Measurements from ENCODE around the gene GALNT2.

The GALNT2 gene

DNA sequence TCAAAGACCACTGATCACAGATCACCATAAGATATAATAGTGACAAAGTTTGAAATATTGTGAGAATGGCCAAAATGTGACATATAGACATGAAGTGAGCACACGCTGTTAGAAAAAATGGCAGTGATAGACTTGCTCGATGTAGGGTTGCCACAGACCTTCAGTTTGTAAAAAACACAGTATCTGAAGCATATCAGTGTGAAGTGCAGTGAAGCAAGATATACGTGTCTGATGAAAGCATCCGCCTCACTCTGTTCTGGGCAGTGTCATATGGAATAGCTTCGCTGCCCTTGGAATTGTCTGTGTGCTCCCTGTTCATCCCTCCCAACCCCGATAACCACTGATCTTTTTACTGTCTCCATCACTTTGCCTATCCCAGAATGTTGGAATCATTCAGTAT, 50.7 kb downstream of the GALNT2 start:
- no peak for DNase-seq

DNA sequence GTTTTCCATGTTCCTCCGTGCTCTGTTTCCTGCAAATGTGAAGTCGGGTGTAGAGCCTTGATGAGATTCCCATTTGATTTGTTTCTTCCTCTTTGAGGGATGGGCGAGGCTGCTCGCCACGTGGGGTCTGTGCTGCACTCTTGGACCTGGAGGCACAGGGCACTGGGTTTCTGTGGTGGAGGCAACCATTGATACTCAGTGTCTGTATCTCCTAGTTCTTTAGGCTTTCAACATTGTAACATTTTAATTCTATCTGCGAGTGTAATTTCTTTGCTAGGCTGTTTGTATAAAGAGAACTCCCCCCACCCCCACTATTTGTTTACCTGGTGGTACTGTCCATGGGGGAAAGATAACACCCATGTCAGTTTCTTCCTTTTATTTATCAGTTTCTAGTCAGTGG, 52.3 kb downstream of the GALNT2 start:
- no peak for DNase-seq

DNA sequence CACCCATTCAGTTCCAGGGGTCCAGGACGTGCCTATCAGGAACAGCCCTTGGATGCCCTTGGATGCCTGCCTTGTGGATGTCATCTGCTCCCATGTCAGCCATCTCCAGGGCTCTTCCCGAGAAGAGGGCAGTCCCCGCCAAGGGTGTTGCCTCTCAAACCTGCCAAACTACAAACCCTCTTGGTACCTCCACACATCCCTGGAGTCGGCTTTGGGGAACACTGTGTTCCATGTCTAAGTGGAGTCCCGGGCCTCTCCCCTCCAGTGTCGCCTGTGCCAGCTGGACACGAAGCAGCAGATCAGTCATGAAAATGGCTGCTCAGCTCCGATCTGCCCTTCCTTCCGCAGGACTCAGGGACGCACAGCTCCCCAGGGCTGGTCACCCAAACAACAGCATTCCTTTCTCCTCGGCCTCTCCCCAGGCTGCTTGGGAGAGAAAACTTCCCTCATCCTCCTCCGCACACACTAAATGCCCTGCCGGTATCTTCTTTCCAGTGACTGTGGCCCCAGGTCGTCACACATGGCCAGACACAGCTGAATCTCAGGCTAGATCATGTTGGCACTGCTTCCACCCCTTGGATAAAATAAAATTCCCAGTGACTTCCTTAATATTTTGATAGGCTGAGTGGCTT, 53.4 kb downstream of the GALNT2 start:
- DNase-seq, result no peak

DNA sequence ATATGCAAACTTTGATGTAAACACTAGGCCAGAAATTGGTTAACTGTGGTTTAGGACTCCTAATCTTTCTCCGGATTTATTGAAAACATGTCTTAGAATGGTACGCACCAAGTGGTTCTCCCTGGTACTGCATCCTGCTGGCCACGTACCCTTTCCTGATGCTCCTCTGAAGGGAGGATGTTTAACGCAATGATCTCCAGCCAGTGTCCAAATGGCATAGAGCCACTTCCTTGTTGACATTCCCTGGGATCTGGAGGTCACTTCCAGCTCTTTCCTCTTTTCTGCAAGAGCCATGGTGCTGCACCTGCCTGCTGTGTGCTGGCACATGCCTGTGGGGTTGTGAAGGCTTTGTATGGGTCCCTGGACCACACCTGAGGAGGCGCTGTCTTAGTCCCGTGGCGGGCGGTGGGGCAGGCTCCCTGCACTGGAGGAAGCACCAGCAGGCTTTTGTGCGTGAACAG, 53.9 kb downstream of the GALNT2 start:
- DNase-seq, result peak; percentile 47

DNA sequence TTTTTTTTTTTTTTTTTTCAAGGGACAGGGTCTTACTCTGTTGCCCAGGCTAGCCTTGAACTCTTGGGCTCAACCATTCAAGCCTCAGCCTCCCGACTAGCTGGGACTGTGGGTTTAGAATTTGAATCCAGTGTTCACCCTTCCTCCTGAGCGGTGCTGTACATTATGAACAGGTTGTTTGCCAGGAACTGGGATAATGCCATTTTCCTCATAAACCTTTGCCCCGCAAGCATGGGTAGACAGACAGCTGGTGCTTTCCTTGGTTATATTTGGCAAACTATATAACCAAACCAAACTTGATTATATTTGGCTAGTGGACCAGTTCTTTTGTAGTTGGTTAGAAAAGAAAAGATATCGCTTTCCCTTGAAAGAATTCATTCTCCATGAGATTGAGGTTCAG, 54.9 kb downstream of the GALNT2 start:
- no peak for DNase-seq

DNA sequence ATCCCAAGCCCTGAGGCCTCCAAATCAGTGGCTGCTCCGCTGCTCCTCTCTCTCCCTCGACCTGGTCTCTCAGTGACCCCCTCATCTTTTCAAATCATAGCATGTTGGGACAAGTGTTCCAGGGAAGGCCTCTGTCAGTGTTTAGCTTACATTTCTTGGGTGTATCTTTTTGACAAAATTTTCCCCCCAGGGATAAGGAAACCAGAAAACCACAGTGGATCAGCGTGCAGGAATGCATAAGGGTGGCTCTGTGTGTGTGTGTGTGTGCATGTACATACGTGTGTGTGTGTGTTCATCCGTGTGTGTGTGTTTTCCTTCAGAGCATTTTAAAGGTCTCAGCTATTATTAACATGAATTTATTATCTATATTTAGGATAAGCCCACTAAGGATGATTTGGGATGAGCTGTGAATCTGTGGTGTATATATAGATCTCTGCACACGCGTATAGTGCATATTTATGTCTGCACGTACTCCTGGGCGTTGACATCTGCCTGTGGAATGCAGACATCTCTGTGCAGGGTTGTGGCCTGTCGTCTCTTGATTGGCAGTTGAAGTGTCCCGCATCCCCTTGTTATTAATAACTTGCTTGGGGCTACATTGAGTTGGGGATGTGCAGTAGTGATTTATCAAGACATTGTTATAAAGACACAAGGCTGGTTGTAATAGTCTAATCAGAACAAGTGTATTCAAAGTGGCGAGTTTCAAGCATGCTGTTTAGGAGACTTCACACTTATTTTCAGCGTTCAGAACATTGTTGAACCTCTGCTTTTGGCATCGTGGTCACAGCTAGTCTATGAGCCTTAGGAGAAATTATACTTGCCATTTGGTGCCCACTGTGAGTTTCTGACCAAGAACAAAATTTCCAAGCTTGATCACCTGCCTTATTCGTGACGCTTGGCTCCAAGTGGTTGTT, 55.6 kb downstream of the GALNT2 start:
- DNase-seq, result no peak

DNA sequence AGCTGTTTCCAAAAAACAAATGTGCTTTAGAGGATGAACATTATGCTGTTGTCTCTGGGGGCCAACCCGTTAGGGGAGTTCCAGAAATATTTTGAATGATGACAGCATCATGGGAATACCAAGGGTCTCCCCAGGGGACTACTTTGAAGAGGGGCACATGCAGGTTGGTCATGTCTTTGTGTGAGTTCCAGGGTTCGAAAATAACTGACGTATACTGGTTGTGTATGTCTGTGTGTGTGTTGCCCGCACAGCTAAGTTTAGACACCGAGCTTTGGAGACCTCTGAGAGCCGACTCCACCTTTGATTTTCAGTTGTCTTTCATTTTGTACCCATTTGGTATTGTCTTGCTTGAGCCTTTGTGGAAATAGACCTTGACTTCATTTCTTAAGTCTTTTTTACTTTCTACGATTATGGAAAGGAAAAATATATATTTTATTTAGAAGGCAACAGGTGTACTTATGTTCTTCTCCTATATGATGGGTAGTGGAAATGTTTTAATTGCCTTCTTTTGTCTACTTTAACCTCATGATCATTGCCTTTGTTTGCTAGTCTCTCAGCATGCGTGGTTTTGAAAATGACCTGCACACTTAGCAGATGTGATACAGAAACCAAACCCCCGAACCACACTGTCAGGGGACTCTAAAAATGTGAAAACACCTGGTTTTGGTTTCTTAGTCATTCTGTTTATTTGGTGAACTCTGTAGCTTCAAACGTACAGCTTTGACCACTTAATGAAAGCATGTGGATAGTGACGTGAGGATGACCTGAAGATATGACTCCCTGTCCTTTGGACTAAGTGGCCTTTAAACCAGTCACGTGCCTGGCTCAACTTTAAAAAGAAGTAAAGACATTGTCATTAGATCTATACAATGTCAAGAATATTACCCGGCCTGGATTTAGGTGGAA, 56.5 kb downstream of the GALNT2 start:
- no peak for DNase-seq

DNA sequence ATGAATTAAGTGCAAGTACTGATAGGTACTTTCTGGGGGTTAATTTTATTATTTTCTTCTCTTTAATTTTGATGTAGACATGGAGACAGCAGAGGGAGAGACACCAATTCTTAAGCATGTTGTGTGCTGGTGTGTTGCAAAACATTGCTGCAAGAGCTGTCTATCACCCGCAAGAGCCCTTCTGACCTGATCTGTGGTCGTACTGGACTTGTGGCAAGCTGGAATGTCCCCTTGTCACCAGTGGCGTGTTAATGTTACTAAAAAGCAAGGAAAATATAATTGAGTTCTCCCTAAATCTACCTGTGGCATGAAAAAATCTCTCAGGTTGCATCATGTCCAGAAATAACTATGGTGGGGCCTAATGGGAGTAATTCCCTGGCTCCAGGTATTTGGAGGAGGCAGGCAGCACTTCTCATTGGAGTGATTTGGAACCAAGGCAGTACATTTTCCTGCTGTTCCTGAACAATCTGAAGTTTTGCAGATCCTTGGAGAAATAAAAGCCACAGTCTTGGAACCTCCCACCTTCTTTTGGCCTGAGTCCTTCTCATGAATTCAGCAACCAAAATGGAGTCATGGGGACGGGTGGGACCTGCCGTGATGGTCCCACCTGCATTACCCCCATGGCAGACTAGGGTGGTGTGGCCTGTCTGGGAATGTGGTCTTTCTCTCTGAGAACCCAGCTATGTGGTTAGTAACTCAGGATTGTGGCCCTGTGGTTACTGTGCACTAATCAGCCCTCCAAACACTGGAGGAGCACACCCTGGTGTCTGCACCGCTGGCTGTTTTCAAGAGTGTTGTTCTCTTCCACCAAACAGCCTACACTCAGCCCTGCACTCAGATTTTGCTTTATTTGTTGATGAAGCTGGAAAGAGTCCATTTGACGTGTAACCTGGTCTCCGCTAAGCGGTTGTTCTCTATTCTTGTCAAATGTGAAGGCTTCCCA, 57.4 kb downstream of the GALNT2 start:
- no peak for DNase-seq

DNA sequence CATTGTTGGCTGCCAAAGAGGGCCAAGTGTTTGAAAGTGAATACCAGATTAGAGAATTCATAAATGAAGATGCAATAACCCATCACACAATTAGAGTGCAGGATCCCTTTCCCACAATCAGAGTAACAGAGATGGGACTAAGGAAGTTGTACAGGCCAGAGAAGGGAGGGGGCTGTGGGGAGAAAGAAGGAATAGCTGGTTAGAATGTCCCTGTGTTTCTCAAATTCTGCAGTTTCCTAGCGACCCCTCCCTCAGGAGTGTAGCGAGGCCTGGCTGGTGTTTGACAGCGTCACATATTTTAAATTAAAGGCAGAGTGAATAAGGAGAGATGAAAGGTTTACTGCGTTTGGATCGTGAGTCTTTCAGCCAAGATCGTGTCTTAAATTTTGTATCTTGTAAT, 58.1 kb downstream of the GALNT2 start:
- DNase-seq, result no peak

DNA sequence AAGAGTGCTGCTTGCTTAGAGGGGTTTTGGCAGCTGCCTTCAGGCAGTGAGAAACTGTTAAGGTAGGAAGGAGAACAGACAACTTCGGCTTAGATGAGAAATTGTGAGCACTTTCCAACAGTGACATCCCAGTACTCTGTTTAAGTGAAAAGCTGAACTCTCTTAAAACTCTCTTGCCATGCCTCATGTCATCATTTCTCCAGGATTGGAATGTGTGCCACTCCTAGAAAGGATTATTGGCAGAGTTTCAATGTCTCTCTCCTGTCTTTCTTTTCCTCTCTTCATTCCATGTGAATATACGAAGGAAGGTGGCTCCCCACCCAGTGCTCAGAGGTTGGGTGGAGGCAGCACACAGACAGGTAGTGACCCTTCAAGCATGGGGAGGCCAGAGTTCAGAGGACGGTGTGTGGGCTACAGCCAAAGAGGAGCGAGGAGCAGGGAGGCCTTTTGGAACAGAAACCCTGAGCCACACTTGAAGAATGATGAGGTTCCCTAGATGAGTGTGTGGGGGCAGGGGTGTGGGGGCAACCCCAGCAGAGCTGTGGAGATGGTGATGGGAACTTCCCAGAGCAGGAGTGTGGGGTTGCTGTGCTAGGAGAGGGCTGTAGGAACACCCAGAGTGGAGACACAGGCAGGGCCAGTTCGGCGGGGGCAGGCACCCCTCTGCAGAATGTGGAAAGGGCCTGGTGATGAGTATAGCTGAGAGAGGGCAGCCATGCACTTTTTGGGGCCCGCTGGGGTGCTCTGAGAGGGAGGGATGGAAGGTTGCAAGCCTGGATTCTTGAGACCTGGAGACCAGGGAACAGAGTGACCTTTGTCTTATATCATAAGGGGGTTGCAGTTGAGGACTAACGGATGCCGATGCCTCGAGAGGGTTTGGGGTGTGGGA, 58.8 kb downstream of the GALNT2 start:
- DNase-seq, result no peak

DNA sequence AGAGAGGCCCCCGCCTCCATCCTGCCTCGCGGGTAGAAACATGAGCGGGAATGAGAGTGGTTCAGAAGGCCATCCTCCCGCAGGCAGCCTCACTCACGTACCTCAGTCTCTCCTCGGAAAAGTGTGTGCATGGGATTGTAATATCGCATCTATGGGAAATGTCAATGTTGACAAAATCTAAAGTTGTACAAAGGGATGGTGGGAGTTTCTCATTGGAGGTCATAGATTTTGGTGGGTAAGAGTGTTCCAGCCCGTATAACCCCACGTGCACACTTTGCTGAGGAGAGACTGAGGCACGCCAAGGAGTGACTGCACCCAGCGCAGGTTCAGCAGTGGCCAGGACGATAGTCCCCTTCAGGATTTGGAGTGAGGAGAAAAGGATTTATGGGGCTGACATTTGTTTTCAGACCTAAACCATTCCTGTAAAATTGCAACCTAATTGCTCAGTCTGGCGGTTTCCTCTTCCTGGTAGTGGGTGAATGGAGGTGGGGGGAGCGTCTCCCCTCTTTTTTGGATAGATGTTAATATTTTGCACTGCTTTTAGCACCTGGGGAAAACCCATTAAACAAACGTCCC, 59.6 kb downstream of the GALNT2 start:
- no peak for DNase-seq

DNA sequence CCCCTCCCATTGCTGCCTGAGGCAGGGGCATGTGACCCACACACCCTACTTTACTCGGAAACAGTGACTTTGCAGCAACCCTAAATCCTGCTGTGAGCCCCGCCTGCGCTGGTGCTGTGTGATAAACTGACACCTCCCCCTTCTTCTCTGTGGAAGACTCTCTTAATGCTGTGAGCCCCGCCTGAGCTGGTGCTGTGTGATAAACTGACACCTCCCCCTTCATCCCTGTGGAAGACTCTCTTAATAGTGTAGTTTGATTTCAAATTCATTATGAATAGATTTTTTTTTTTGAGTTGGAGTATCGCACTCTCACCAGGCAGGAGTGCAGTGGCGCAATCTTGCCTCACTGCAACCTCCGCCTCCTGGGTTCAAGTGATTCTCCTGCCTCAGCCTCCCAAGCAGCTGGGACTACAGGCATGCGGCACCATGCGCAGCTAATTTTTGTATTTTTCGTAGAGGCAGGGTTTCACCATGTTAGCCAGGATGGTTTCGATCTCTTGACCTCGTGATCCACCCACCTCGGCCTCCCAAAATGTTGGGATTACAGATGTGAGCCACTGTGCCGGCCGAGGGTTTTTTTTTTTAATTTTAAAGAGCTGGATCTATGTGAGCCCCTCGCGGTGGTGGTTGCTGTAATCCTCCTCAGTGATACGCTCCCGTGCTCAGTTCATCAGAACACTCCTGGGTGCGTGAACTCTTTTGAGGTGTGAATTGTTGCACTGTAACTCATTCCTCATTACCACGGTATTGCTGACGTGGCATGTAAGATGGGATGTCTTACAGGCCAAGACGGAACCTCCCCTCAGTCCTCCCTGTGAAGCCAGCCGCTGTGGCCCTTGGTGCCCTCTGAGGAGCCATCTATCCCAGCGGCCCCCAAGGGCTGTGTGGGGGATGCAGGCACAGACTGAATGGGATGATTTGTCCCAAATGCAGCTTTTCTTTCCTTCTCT, 60.3 kb downstream of the GALNT2 start:
- no peak for DNase-seq

DNA sequence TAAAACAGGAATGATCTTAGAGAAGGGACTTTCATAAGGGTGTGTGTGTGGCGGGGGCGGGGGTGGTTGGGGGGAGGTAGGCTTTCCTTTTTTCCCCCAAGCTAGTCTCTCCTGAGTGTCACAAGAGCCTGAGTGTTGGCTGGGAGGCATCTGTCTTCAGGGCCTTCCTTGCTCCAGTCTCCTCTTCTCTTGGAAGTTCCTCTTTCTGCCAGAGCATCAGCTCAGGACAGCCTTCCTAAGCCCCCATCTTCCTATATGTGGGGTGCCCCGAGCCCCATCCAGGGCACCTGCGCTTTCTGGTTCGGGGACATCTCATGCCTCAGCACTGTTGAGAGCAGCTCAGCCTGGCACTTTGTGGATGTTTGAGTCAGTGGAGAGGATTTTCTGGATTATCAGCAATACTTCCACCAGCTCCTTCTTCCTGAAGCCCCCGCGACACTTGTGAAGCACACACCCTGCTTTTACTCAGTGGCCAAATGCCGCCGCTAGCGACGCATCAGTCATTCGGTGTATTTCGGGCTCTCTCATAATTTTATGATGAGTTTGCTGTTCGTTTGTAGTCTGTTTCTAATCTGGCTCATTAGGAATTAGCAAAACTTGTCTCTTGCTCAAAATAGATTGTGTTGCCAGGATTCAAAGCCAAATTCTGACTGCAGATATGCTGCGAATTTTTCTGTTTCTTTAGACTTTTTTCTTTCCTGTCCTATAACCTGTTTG, 61.7 kb downstream of the GALNT2 start:
- no peak for DNase-seq

DNA sequence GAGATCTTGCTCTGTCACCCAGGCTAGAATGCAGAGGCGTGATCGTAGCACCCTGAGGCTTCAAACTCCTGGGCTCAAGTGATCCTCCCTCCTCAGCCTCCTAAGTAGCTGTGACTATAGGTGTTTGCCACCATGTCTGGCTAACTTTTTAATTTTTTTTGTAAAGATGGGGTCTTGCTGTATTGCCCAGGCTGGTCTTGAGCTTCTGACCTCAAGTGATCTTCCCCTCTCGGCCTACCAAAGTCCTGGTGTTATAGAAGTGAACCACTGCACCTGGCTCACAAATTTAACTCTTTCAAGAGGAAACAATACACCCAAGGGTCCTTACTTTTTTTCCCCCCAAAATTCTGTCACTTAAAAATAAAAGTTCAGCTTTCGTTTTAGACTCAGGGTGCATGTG, 62.3 kb downstream of the GALNT2 start:
- DNase-seq, result no peak

DNA sequence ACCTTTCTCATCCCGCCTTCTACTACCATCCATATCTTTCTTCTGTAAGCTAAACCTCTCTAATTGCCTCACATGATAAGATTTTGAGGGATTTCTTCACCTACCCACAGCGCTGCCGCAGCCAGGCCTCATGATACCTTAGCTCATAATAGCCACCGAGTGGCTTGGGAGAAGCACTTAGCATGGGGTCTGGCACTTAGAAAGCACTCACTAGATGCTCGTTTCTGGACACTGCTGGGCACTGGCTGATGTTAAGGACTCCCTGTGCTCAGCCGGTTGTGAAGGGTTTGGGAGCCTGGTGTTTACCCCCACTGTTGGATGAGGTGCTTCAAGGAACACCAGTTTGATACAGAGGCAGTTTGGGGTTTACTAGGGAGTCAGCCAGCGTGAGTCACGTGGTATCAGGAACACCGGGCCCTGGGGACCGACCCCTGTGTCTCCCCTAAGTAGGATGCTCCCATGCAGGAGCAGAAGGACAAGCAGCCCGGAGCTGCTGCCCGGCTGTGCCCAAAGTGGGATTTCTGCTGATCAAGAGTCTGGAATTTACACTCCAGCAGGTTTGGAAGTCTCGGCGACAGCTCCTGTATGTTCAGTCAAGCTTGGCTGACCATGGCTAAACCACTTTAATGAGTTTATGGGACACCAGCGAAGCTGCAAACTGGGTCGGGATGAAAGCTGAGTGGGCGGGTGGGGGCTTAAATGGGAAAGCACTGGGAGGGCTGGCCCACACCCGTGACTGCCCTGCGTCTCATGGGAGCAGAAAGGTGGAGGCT, 63.3 kb downstream of the GALNT2 start:
- no peak for DNase-seq

DNA sequence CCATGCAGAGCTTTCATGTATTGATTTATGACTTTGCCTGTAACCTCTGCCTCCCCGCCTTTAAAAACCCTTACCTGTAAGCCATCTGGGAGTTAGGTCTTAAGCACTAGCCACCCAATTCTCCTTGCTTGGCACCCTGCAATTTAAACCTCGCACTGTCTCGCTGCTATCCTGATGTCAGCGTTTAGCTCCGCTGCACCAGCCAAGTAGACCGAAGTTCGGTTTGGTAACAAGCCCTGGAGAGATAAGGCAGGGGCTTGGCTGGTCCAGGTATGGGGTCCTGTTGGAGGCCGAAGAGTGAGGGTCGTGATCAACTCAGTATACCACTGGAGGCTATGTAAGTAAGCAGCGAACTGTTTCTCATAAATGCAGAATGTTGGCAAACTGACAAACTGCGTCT, 64.4 kb downstream of the GALNT2 start:
- no peak for DNase-seq

DNA sequence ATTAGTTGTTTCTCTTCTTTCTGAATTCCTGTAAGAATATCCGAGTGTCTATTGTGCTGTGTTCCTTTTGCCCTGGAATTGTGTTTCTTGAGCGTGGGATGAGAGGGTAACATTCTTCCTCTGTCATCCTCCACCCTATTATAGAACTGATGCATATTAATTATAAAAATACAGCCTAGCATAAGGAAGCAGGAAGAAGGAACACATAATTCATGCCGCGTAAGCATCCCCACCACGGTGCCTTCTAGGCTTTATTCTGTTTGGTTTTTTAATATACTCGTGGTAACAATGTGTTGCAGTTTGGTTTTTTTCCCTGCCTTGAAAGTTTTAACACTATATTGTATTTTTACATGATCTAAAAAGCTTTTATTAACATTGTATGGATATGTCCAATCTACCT, 65.7 kb downstream of the GALNT2 start:
- DNase-seq, result no peak

DNA sequence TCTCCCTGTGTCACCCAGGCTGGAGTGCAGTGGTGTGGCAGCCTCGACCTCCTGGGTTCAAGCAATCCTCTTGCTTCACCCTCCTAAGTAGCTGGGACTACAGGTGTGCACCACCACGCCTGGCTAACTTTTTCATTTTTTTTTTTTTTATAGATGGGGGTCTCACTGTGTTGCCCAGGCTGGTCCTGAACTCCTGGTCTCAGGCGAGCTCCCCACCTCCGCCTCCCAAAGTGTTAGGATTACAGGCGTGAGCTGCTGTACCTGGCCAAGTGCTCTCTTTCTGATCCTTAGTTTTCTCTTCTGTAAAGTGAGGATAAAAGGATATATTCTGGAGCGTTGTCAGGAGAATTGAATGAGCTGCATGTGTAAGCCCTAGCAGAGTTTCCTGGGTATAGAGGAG, 68.7 kb downstream of the GALNT2 start:
- no peak for DNase-seq
